ENCODE data around the gene PNPLA2. TPM values are rescaled to one million over a fixed set of nuclear protein-coding genes. Genes with fewer than 3 reads are reported as not detected.

PNPLA2 gene
- total RNA-seq, 3 donors from 2014 or later (not counting 1 experiment from before 2014, with no cell fraction given): 184 to 218 (median 201) TPM

DNA sequence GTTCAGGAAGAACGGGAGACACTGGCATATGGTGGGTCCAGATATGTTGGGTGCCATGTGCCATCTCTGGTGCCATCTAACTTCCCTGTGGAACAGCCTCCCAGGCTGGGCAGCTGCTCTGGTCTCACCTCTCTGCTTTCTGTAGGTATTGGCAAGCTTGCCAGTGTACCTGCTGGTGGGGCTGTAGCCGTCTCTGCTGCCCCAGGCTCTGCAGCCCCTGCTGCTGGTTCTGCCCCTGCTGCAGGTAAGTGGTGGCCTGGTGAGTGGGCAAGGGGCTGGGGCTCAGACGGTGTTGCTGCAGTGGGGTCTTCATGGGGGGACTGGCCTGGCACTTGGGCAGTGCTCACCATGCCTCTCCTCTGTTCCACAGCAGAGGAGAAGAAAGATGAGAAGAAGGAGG, 6.3 kb upstream of the PNPLA2 start:
- H3K9me3 Mint-ChIP-seq: no peaks in the 10 kb centered on the region

DNA sequence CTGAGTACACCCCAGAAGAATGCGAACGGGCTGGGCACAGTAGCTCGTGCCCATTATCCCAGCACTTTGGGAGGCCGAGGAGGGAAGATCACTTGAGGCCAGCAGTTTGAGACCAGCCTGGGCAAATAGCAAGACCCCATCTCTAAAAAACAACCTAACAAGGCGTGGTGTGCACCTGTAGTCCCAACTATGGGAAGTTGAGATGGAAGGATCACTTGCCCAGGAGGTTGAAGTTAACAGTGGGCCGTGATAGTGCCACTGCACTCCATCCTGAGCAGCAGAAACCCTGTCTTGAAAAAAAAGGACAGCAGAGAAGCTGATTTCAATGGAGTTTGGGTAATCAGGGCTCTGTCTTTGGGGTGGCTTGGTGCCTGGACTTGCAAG, 5.7 kb upstream of the PNPLA2 start:
- ATAC-seq: no peak
- TF ChIP-seq, protein P1, sequence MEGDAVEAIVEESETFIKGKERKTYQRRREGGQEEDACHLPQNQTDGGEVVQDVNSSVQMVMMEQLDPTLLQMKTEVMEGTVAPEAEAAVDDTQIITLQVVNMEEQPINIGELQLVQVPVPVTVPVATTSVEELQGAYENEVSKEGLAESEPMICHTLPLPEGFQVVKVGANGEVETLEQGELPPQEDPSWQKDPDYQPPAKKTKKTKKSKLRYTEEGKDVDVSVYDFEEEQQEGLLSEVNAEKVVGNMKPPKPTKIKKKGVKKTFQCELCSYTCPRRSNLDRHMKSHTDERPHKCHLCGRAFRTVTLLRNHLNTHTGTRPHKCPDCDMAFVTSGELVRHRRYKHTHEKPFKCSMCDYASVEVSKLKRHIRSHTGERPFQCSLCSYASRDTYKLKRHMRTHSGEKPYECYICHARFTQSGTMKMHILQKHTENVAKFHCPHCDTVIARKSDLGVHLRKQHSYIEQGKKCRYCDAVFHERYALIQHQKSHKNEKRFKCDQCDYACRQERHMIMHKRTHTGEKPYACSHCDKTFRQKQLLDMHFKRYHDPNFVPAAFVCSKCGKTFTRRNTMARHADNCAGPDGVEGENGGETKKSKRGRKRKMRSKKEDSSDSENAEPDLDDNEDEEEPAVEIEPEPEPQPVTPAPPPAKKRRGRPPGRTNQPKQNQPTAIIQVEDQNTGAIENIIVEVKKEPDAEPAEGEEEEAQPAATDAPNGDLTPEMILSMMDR (IDR thresholded peaks at IDR 0.05): no peak
- no peaks in the 10 kb centered on the region for H3K9me3 ChIP-seq (ENCODE audit: control insufficient read depth, insufficient read depth, low read length)
- Mint-ChIP-seq H3K4me3 (no peak overlapping the region), H3K4me1 (peaks cover 22% of the 10 kb centered on the region in 2 donors), H3K27ac (no peak overlapping the region), H3K27me3 (ENCODE audit: low read depth in 2 of 2) (no peaks in the 10 kb centered on the region), H3K9me3 (no peaks in the 10 kb centered on the region), H3K36me3 (no peaks in the 10 kb centered on the region)
- H3K27me3 ChIP-seq (ENCODE audit: control insufficient read depth, insufficient read depth, low read length): no peaks in the 10 kb centered on the region
- H3K27ac ChIP-seq (ENCODE audit: low read length): no peak overlapping the region
- H3K4me1 ChIP-seq (ENCODE audit: control insufficient read depth, insufficient read depth, low read length): peaks cover 29% of the 10 kb centered on the region
- intact Hi-C loops (cut with micrococcal nuclease): no loop called here
- H3K36me3 ChIP-seq (ENCODE audit: control insufficient read depth, insufficient read depth, low read length): peaks cover 26% of the 10 kb centered on the region
- no peak overlapping the region for H3K4me3 ChIP-seq (ENCODE audit: low read length)
- WGBS (ENCODE audit: insufficient coverage): 97% methylated on average over 6 of the region's 6 CpGs
- DNase-seq: no peak

More for the DNA sequence above, 6.3 kb upstream of the PNPLA2 start:
- intact Hi-C loops (cut with micrococcal nuclease): no loop called here
- peaks cover 29% of the 10 kb centered on the region for H3K4me1 ChIP-seq (ENCODE audit: control insufficient read depth, insufficient read depth, low read length)
- H3K9me3 ChIP-seq (ENCODE audit: control insufficient read depth, insufficient read depth, low read length): no peaks in the 10 kb centered on the region
- 91% methylated on average over 3 of the region's 3 CpGs for WGBS (ENCODE audit: insufficient coverage)
- H3K4me3 ChIP-seq (ENCODE audit: low read length): no peak overlapping the region
- ATAC-seq (no peak), DNase-seq (no peak)
- Mint-ChIP-seq H3K36me3 (no peaks in the 10 kb centered on the region), H3K4me1 (peaks cover 22 to 26% of the 10 kb centered on the region in 2 donors), H3K27ac (no peak overlapping the region), H3K27me3 (ENCODE audit: low read depth in 2 of 2) (no peaks in the 10 kb centered on the region), H3K4me3 (peak overlapping the region; percentile 25)
- H3K27ac ChIP-seq (ENCODE audit: low read length): no peak overlapping the region
- no peaks in the 10 kb centered on the region for H3K27me3 ChIP-seq (ENCODE audit: control insufficient read depth, insufficient read depth, low read length)
- TF ChIP-seq, protein P1 (IDR thresholded peaks at IDR 0.05): no peak
- peaks cover 26% of the 10 kb centered on the region for H3K36me3 ChIP-seq (ENCODE audit: control insufficient read depth, insufficient read depth, low read length)

- intact Hi-C loops (cut with micrococcal nuclease): no loop called here
- Histone ChIP-seq H3K4me1 (ENCODE audit: control insufficient read depth, insufficient read depth, low read length) (peaks cover 27% of the 10 kb centered on the region), H3K27ac (ENCODE audit: low read length) (no peak overlapping the region), H3K27me3 (ENCODE audit: control insufficient read depth, insufficient read depth, low read length) (no peaks in the 10 kb centered on the region), H3K9me3 (ENCODE audit: control insufficient read depth, insufficient read depth, low read length) (no peaks in the 10 kb centered on the region), H3K4me3 (ENCODE audit: low read length) (no peak overlapping the region), H3K36me3 (ENCODE audit: control insufficient read depth, insufficient read depth, low read length) (peaks cover 26% of the 10 kb centered on the region)
- WGBS (ENCODE audit: insufficient coverage): 92% methylated on average over 9 of the region's 9 CpGs
- TF ChIP-seq, protein P1 (IDR thresholded peaks at IDR 0.05): no peak
- Mint-ChIP-seq H3K4me1 (peaks cover 19 to 20% of the 10 kb centered on the region in 2 donors), H3K27ac (no peak overlapping the region), H3K9me3 (no peaks in the 10 kb centered on the region), H3K36me3 (no peaks in the 10 kb centered on the region), H3K27me3 (ENCODE audit: low read depth in 2 of 2) (no peaks in the 10 kb centered on the region), H3K4me3 (peak overlapping the region; percentile 1)
- DNase-seq (no peak), ATAC-seq (no peak)
Measured at GRCh38 chr11:813456-814096, 5.1 kb upstream of the PNPLA2 start.
